ENCODE data around the gene APMAP.
"Not testable (repeated sequence)": the region's sequence is repeated elsewhere in the genome, so short reads cannot be mapped to it uniquely, and the experiment has no call there.

Gene APMAP

GRCh38 chr20:25006431-25007167 is 14.0 kb upstream of the APMAP start:
- no peak for FAIRE-seq

- no peak for FAIRE-seq
Measured at GRCh38 chr20:25005661-25006060, 13.1 kb upstream of the APMAP start.

GRCh38 chr20:25005220-25005619 is 12.7 kb upstream of the APMAP start:
- no peak for FAIRE-seq

GRCh38 chr20:25003002-25003401 is 10.5 kb upstream of the APMAP start:
- FAIRE-seq: no peak

- not testable (repeated sequence) for FAIRE-seq
Measured at GRCh38 chr20:25001323-25001722, 8.8 kb upstream of the APMAP start.

- no peak for FAIRE-seq
Measured at GRCh38 chr20:25000268-25000801, 7.8 kb upstream of the APMAP start.

GRCh38 chr20:24999568-24999967 is 7.0 kb upstream of the APMAP start:
- FAIRE-seq: no peak

GRCh38 chr20:24998631-24999445 is 6.3 kb upstream of the APMAP start:
- no peak for FAIRE-seq

- no peak for FAIRE-seq
Measured at GRCh38 chr20:24998121-24998520, 5.6 kb upstream of the APMAP start.

GRCh38 chr20:24996449-24997377 is 4.2 kb upstream of the APMAP start:
- FAIRE-seq: no peak

- FAIRE-seq: no peak
Measured at GRCh38 chr20:24995741-24996448, 3.3 kb upstream of the APMAP start.

GRCh38 chr20:24994470-24995368 is 2.2 kb upstream of the APMAP start:
- no peak for FAIRE-seq

- FAIRE-seq: no peak
Measured at GRCh38 chr20:24994186-24994465, 1.6 kb upstream of the APMAP start.

- FAIRE-seq: no peak
Measured at GRCh38 chr20:24993337-24994185, 1.0 kb upstream of the APMAP start.

- FAIRE-seq: no peak
Measured at GRCh38 chr20:24991897-24992486, 559 bp downstream of the APMAP start.

- FAIRE-seq: no peak
Measured at GRCh38 chr20:24990810-24991252, 1.7 kb downstream of the APMAP start.

GRCh38 chr20:24989162-24989561 is 3.4 kb downstream of the APMAP start:
- FAIRE-seq: no peak

- FAIRE-seq: no peak
Measured at GRCh38 chr20:24987873-24988835, 4.4 kb downstream of the APMAP start.

GRCh38 chr20:24987244-24987643 is 5.3 kb downstream of the APMAP start:
- no peak for FAIRE-seq
